DND-41 (cell line): ENCODE data around the gene ANKRD13B.

Source experiments
- ATAC-seq: fragments of 200-7000 bp; cut with Tn5 transposase; 3 replicates; pipeline ENCODE4 v1.9.1; 2021; ENCODE audit warnings: low read depth; ENCODE audit not compliant: insufficient read depth
- DNase-seq: peaks from one replicate; pipeline ENCODE4 v3.0.0-alpha.2; 2020
- H2AFZ ChIP-seq: 2 replicates; pipeline ENCODE4 v1.6.0; 2012; ENCODE audit warnings: low read depth, low read length
- H3K27ac ChIP-seq: 2 replicates; pipeline ENCODE4 v1.5.1; 2012; ENCODE audit warnings: low read length, inconsistent platforms
- H3K27me3 ChIP-seq: fragments of 200-600 bp; sonication (generic); 2 replicates; pipeline ENCODE4 v1.6.0; 2012; ENCODE audit warnings: low read length, mild to moderate bottlenecking, inconsistent platforms; ENCODE audit not compliant: insufficient read depth, poor library complexity
- H3K36me3 ChIP-seq: 2 replicates; pipeline ENCODE4 v1.5.1; 2012; ENCODE audit warnings: low read length, inconsistent platforms; ENCODE audit not compliant: insufficient read depth
- H3K4me1 ChIP-seq: 2 replicates; pipeline ENCODE4 v1.5.1; 2012; ENCODE audit warnings: mild to moderate bottlenecking, low read length; ENCODE audit not compliant: insufficient read depth
- H3K4me2 ChIP-seq: 2 replicates; pipeline ENCODE4 v1.6.0; 2012; ENCODE audit warnings: mild to moderate bottlenecking, moderate library complexity, low read length, inconsistent platforms; ENCODE audit not compliant: insufficient read depth
- H3K4me3 ChIP-seq, 2 experiments: fragments of 200-600 bp in 1 of 2; shearing (Covaris generic) in 1 of 2; 2 replicates each; pipeline ENCODE4 v1.5.1; 2012 to 2016; ENCODE audit warnings: inconsistent platforms in 2 of 2, low read length in 2 of 2, mild to moderate bottlenecking in 2 of 2, low read depth in 1 of 2, moderate library complexity in 1 of 2
- H3K79me2 ChIP-seq: 2 replicates; pipeline ENCODE4 v1.6.0; 2012; ENCODE audit warnings: low read length, inconsistent platforms; ENCODE audit not compliant: insufficient read depth
- H3K9ac ChIP-seq: 2 replicates; pipeline ENCODE4 v1.6.0; 2012; ENCODE audit warnings: low read depth, mild to moderate bottlenecking, inconsistent platforms, low read length, moderate library complexity
- H3K9me3 ChIP-seq: 2 replicates; pipeline ENCODE4 v1.5.1; 2012; ENCODE audit warnings: low read length, moderate library complexity, mild to moderate bottlenecking, inconsistent platforms; ENCODE audit not compliant: insufficient read depth, severe bottlenecking
- H4K20me1 ChIP-seq: 2 replicates; pipeline ENCODE4 v1.6.0; 2012; ENCODE audit warnings: low read length; ENCODE audit not compliant: insufficient read depth
- EZH2 ChIP-seq: IDR thresholded peaks from 3 replicates; pipeline ENCODE4 v1.6.1; 2012; ENCODE audit warnings: borderline replicate concordance, low read depth, mild to moderate bottlenecking, moderate library complexity, low read length, inconsistent platforms; ENCODE audit not compliant: severe bottlenecking
- TF ChIP-seq, protein P1 (sequence below): IDR thresholded peaks from 2 replicates; pipeline ENCODE4 v1.5.1; 2012; ENCODE audit warnings: borderline replicate concordance, low read length, moderate library complexity, mild to moderate bottlenecking; ENCODE audit not compliant: poor library complexity, severe bottlenecking; ENCODE audit errors: extremely low read depth

ANKRD13B gene

DNA sequence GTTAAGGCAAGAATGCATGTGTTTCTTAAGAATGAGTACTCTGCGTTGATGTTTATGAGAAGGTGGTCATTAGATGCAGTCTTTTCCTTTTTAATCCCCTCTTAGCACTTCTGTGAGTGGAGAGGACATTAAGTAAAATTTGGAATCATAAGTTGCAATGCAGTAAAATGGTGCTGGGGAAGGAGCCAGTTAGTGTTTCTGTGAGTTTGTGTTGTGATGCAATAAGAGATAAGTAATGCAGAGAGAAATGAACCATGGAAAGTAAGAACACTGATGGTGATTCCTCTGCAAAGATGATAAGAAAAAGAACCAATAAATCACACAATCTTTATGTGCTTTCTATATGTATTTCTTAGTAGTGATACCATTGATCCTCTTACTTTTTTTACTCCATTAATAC, 46.1 kb upstream of the ANKRD13B start:
- TF ChIP-seq, protein P1, sequence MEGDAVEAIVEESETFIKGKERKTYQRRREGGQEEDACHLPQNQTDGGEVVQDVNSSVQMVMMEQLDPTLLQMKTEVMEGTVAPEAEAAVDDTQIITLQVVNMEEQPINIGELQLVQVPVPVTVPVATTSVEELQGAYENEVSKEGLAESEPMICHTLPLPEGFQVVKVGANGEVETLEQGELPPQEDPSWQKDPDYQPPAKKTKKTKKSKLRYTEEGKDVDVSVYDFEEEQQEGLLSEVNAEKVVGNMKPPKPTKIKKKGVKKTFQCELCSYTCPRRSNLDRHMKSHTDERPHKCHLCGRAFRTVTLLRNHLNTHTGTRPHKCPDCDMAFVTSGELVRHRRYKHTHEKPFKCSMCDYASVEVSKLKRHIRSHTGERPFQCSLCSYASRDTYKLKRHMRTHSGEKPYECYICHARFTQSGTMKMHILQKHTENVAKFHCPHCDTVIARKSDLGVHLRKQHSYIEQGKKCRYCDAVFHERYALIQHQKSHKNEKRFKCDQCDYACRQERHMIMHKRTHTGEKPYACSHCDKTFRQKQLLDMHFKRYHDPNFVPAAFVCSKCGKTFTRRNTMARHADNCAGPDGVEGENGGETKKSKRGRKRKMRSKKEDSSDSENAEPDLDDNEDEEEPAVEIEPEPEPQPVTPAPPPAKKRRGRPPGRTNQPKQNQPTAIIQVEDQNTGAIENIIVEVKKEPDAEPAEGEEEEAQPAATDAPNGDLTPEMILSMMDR, result no peak
- TF ChIP-seq EZH2, result no peak
- H3K79me2 ChIP-seq, result no peaks in the 10 kb centered on the region
- 0 out of 2 replicates have a peak, but pooled peaks cover 4% of the 10 kb centered on the region for H4K20me1 ChIP-seq
- H2AFZ ChIP-seq, result no peak overlapping the region
- H3K4me1 ChIP-seq, result no peaks in the 10 kb centered on the region
- no peak overlapping the region for H3K4me3 ChIP-seq
- peaks cover 26% of the 10 kb centered on the region for H3K36me3 ChIP-seq
- ATAC-seq (no peak), DNase-seq (no peak)
- H3K27me3 ChIP-seq, result no peaks in the 10 kb centered on the region
- no peak overlapping the region for H3K4me2 ChIP-seq
- no peak overlapping the region for H3K9ac ChIP-seq
- H3K27ac ChIP-seq, result no peak overlapping the region
- H3K9me3 ChIP-seq, result no peaks in the 10 kb centered on the region

DNA sequence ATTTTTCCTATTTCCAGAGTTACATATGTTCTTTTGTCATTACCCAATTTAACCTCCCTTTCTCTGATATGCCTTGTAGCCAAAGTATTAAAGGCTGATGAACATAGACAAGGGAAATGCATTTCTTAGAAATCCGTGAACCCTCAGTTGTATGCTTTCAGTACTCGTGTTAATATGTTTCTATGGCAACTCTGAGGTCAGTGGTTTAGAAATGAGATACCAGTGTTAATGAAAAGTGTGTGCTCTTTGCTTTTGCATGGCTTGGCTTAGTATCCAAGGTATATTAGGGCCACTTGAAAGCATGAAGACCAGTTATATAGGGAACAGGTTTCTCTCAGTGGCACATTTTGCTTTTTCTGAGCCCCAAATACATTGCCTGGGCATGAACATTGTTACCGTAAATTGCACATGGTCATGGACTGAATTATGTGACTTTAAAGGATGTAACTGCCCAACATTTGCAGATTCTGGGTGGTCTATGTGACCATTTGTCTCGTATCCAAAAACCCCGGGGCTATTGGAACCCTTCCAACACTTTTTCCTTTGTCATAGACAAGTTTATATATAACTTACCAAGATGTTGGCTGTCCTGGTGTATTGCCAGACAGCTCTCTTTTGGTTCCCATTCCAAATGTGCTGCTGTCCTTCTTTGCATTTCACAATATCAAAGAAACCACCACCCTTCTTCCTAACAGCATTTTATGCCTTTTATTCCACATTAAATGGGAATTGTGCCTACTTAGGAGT, 43.6 kb upstream of the ANKRD13B start:
- Histone ChIP-seq H3K27ac (no peak overlapping the region), H3K4me3 (no peak overlapping the region), H3K9ac (no peak overlapping the region), H3K4me1 (no peaks in the 10 kb centered on the region), H3K36me3 (peaks cover 5% of the 10 kb centered on the region; the same call in 1 of the 2 replicates), H3K79me2 (no peaks in the 10 kb centered on the region), H3K9me3 (no peaks in the 10 kb centered on the region), H3K27me3 (no peaks in the 10 kb centered on the region), H2AFZ (no peak overlapping the region), H3K4me2 (no peak overlapping the region), H4K20me1 (no peaks in the 10 kb centered on the region)
- TF ChIP-seq EZH2, result no peak
- TF ChIP-seq, protein P1, result no peak
- no peak for DNase-seq
- no peak for ATAC-seq

DNA sequence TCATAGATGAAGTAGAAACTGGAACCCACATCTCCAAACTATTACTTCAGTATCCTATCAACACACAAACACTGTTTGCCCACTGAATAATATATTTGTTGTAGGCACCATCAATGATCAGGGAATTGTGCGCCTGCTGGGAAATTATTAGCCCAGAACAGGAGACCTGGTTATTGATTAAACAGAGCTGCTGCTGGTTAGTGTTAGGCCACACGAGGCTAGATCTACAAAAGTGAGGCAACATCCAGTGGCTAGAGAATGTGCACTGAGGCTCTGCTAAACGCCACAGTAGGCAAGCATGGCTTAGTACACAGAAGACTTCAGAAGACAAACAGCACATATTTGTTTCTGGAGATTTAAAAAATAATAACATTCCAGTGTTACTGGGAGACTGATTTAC, 37.1 kb upstream of the ANKRD13B start:
- no peak overlapping the region for H3K4me2 ChIP-seq
- no peak overlapping the region for H3K9ac ChIP-seq
- no peak overlapping the region for H3K27ac ChIP-seq
- H3K4me1 ChIP-seq, result no peaks in the 10 kb centered on the region
- no peaks in the 10 kb centered on the region for H3K79me2 ChIP-seq
- ATAC-seq (no peak), DNase-seq (no peak)
- H2AFZ ChIP-seq, result no peak overlapping the region
- H3K9me3 ChIP-seq, result no peaks in the 10 kb centered on the region
- H4K20me1 ChIP-seq, result no peaks in the 10 kb centered on the region
- H3K4me3 ChIP-seq, result no peak overlapping the region
- no peaks in the 10 kb centered on the region for H3K36me3 ChIP-seq
- no peak for TF ChIP-seq EZH2
- TF ChIP-seq, protein P1, result no peak
- H3K27me3 ChIP-seq, result no peaks in the 10 kb centered on the region
